Thyroid gland (tissue), 4 donors: ENCODE results near the gene NMT2. TPM values are rescaled to one million over a fixed set of nuclear protein-coding genes. Genes with fewer than 3 reads are reported as not detected.

ENCODE experiments used
- DNase-seq, 2 donors: peaks; one replicate each; pipeline ENCODE4 v3.0.0-alpha.2; 2019
- H3K27ac ChIP-seq, 3 donors: fragments of 200-600 bp; sonication (generic); 1 replicate in 2 of 3; 2 replicates in 1 of 3; pipeline ENCODE4 v1.5.1; 2016 to 2019; ENCODE audit warnings: mild to moderate bottlenecking in 1 of 3, moderate library complexity in 1 of 3
- H3K27me3 ChIP-seq: fragments of 200-600 bp; sonication (generic); one replicate; pipeline ENCODE4 v1.5.1; 2019
- H3K36me3 ChIP-seq, 2 donors: fragments of 200-600 bp; sonication (generic); one replicate each; pipeline ENCODE4 v1.5.1; 2016 to 2019
- H3K4me1 ChIP-seq, 2 donors: fragments of 200-600 bp; sonication (generic); one replicate each; pipeline ENCODE4 v1.5.1; 2017 to 2019
- H3K4me3 ChIP-seq, 3 donors: fragments of 200-600 bp; sonication (generic); replicated peaks in 1 of 3; 1 replicate in 2 of 3; 2 replicates in 1 of 3; pipeline ENCODE4 v1.5.1; 2016; ENCODE audit warnings: mild to moderate bottlenecking in 1 of 3
- H3K9me3 ChIP-seq: fragments of 200-600 bp; sonication (generic); one replicate; pipeline ENCODE4 v1.5.1; 2017
- POLR2A ChIP-seq, 2 donors: fragments of 450-650 bp; IDR thresholded peaks; one replicate each; pipeline ENCODE4 v1.6.1; 2017; ENCODE audit warnings: antibody characterized with exemption in 2 of 2, mild to moderate bottlenecking in 2 of 2, moderate library complexity in 1 of 2
- WGBS, 2 donors: methylation state at CpG; one replicate each; pipeline ENCODE4 v1.1.5; 2017; 5-methylcytosine and 5-hydroxymethylcytosine counted together
- intact Hi-C: fragments of 100-400 bp; cut with DNase I; formaldehyde crosslinking; loops from one replicate; pipeline ENCODE4 v1.15.1; 2023
- small RNA-seq: library from RNA; depleted of rRNA; stranded (forward); fragments of <200 nt; gene quantifications from one replicate; pipeline ENCODE3, GENCODE V24; 2016
- total RNA-seq, 4 donors: library from RNA; depleted of rRNA; stranded (reverse); fragments of >200 nt; gene quantifications; one replicate each; pipeline ENCODE4 v1.2.3, GENCODE V29; 2016
- TF ChIP-seq, protein P1 (sequence below), 6 experiments: fragments of 200-600 bp in 3 of 6; fragments of 450-650 bp in 3 of 6; sonication (generic) in 3 of 6; IDR thresholded peaks; one replicate each; pipeline ENCODE4 v1.5.1; 2016 to 2019; ENCODE audit warnings: antibody characterized with exemption in 6 of 6, mild to moderate bottlenecking in 2 of 6, inconsistent platforms in 1 of 6, moderate library complexity in 1 of 6

Gene NMT2
- total RNA-seq, 4 donors from 2014 or later = 7.1 to 16.3 (median 11.7) TPM

GRCh38 chr10:15059914-15060313, 108.6 kb downstream of the NMT2 start:
- Histone ChIP-seq H3K9me3 (no peaks in the 10 kb centered on the region), H3K27me3 (no peaks in the 10 kb centered on the region), H3K27ac (no peak overlapping the region), H3K4me3 (no peak overlapping the region), H3K36me3 (no peaks in the 10 kb centered on the region), H3K4me1 (no peaks in the 10 kb centered on the region)
- 79 to 85% methylated on average over 4 of the region's 4 CpGs for WGBS, 2 donors
- TF ChIP-seq, protein P1, sequence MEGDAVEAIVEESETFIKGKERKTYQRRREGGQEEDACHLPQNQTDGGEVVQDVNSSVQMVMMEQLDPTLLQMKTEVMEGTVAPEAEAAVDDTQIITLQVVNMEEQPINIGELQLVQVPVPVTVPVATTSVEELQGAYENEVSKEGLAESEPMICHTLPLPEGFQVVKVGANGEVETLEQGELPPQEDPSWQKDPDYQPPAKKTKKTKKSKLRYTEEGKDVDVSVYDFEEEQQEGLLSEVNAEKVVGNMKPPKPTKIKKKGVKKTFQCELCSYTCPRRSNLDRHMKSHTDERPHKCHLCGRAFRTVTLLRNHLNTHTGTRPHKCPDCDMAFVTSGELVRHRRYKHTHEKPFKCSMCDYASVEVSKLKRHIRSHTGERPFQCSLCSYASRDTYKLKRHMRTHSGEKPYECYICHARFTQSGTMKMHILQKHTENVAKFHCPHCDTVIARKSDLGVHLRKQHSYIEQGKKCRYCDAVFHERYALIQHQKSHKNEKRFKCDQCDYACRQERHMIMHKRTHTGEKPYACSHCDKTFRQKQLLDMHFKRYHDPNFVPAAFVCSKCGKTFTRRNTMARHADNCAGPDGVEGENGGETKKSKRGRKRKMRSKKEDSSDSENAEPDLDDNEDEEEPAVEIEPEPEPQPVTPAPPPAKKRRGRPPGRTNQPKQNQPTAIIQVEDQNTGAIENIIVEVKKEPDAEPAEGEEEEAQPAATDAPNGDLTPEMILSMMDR (IDR thresholded peaks at IDR 0.05) = no peak
- no peak for TF ChIP-seq POLR2A (IDR thresholded peaks at IDR 0.05)
- DNase-seq = no peak
- intact Hi-C loops = no loop called here

DNA sequence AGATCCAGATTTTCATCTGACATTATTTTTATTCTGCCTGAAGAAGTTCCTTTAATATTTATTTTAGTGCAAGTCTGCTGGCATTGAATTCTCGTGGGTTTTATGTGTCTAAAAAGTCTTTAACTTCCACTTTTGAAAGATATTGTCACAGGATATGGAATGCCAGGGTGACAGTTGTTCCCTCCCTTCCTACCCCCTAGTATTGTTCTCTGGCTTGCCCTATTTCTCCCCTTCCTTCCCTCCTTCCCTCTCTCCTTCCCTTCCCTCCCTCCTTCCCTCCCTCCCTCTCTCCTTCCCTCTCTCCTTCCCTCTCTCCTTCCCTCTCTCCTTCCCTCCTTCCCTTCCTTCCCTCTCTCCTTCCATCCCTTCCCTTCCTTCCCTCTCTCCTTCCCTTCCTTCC, 109.8 kb downstream of the NMT2 start:
- H3K27me3 ChIP-seq = no peaks in the 10 kb centered on the region
- intact Hi-C loops = no loop called here
- H3K36me3 ChIP-seq = no peaks in the 10 kb centered on the region
- no peak overlapping the region for H3K27ac ChIP-seq
- TF ChIP-seq POLR2A (IDR thresholded peaks at IDR 0.05) = no peak
- TF ChIP-seq, protein P1 (IDR thresholded peaks at IDR 0.05) = no peak
- 71 to 75% methylated on average over 1 of the region's 1 CpG for WGBS, 2 donors
- no peak overlapping the region for H3K4me3 ChIP-seq
- no peaks in the 10 kb centered on the region for H3K9me3 ChIP-seq
- peaks cover 0 to 1% of the 10 kb centered on the region in 2 donors for H3K4me1 ChIP-seq
- no peak for DNase-seq

Small RNA genes within 50 kb of the gene (small RNA-seq; reads per million reads assigned to genes)
- not detected for gene AL590365.1

Other genes starting within 250 kb of the NMT2 start
- gene DCLRE1C, start 214.6 kb downstream of the NMT2 start, total RNA-seq = 10 to 100 TPM; 14.9 to 19.2 (median 17.2) TPM
- gene MEIG1, start 209.3 kb downstream of the NMT2 start, total RNA-seq = not detected
- 1 to 10 TPM in 1 of 4 donors, not detected in 3; 4.8 TPM for gene OLAH, start 124.8 kb downstream of the NMT2 start, total RNA-seq
- 1 to 10 TPM in 2 of 4 donors, under 1 TPM in 2; 0.54 to 1.3 (median 1.0) TPM for gene ACBD7, start 79.9 kb downstream of the NMT2 start, total RNA-seq
- 10 to 100 TPM; 17.0 to 28.5 (median 19.3) TPM for gene RPP38, start 71.3 kb downstream of the NMT2 start, total RNA-seq
- gene FAM171A1, start 202.6 kb upstream of the NMT2 start, total RNA-seq = 10 to 100 TPM; 10.2 to 14.9 (median 13.3) TPM